Measurements from ENCODE around the gene MAPK8.
"Not testable (repeated sequence)": the region's sequence is repeated elsewhere in the genome, so short reads cannot be mapped to it uniquely, and the experiment has no call there.

Gene MAPK8

GRCh38 chr10:48389846-48390557 lies 83.5 kb downstream of the MAPK8 start:
- no peak for DNase-seq

GRCh38 chr10:48390558-48390871 lies 84.0 kb downstream of the MAPK8 start:
- no peak for DNase-seq

- no peak for DNase-seq
These were observed 84.7 kb downstream of the MAPK8 start for GRCh38 chr10:48390933-48391845.

- DNase-seq = no peak
These were observed 85.5 kb downstream of the MAPK8 start for GRCh38 chr10:48391994-48392393.

- DNase-seq = no peak
These were observed 91.8 kb downstream of the MAPK8 start for GRCh38 chr10:48398261-48398660.

GRCh38 chr10:48399056-48399541 lies 92.6 kb downstream of the MAPK8 start:
- DNase-seq = no peak

- DNase-seq = no peak
These were observed 93.1 kb downstream of the MAPK8 start for GRCh38 chr10:48399551-48399950.

GRCh38 chr10:48400129-48400849 lies 93.8 kb downstream of the MAPK8 start:
- DNase-seq = no peak

GRCh38 chr10:48400850-48401220 lies 94.4 kb downstream of the MAPK8 start:
- DNase-seq = no peak

GRCh38 chr10:48404646-48405045 lies 98.2 kb downstream of the MAPK8 start:
- DNase-seq = no peak

GRCh38 chr10:48406204-48406603 lies 99.7 kb downstream of the MAPK8 start:
- no peak for DNase-seq

- no peak for DNase-seq
These were observed 100.2 kb downstream of the MAPK8 start for GRCh38 chr10:48406658-48407057.

GRCh38 chr10:48410503-48410902 lies 104.0 kb downstream of the MAPK8 start:
- DNase-seq = no peak

GRCh38 chr10:48411510-48411909 lies 105.0 kb downstream of the MAPK8 start:
- no peak for DNase-seq

GRCh38 chr10:48412081-48412480 lies 105.6 kb downstream of the MAPK8 start:
- DNase-seq = no peak

- DNase-seq = no peak
These were observed 106.5 kb downstream of the MAPK8 start for GRCh38 chr10:48412933-48413332.

GRCh38 chr10:48414160-48414559 lies 107.7 kb downstream of the MAPK8 start:
- no peak for DNase-seq

GRCh38 chr10:48414778-48415177 lies 108.3 kb downstream of the MAPK8 start:
- no peak for DNase-seq

GRCh38 chr10:48416584-48417232 lies 110.2 kb downstream of the MAPK8 start:
- no peak for DNase-seq

- DNase-seq = no peak
These were observed 110.9 kb downstream of the MAPK8 start for GRCh38 chr10:48417374-48417773.

GRCh38 chr10:48418189-48418788 lies 111.8 kb downstream of the MAPK8 start:
- DNase-seq = no peak

- no peak for DNase-seq
These were observed 113.2 kb downstream of the MAPK8 start for GRCh38 chr10:48419714-48420113.

- not testable (repeated sequence) for DNase-seq
These were observed 115.4 kb downstream of the MAPK8 start for GRCh38 chr10:48421862-48422261.

All from cerebellar nuclear complex (tissue), 1 donor.